ENCODE measurements around the gene UBA1.

UBA1 gene

GRCh38 chrX:47214435-47215077 lies 20.9 kb downstream of the UBA1 start:
- DNase-seq = no peak

- DNase-seq = no peak
Measured at GRCh38 chrX:47215291-47215900, 21.8 kb downstream of the UBA1 start.

- DNase-seq = no peak
Measured at GRCh38 chrX:47216393-47216925, 22.8 kb downstream of the UBA1 start.

- DNase-seq = no peak
Measured at GRCh38 chrX:47217121-47217851, 23.7 kb downstream of the UBA1 start.

GRCh38 chrX:47217852-47218279 lies 24.2 kb downstream of the UBA1 start:
- peak; percentile 83 to 100 (median 88) for DNase-seq

- peak; percentile 38 to 73 (median 58) for DNase-seq
Measured at GRCh38 chrX:47218280-47218919, 24.8 kb downstream of the UBA1 start, which contains the start of gene CDK16. CDK16 (plus strand) TSS chrX:47218681; CDS start chrX:47223558, 4,877 bp downstream.

GRCh38 chrX:47218920-47219815 lies 25.5 kb downstream of the UBA1 start:
- peak in 2 of 4 experiments; percentile 4 to 49 for DNase-seq

- no peak for DNase-seq
Measured at GRCh38 chrX:47221756-47222155, 28.1 kb downstream of the UBA1 start.

- DNase-seq = no peak
Measured at GRCh38 chrX:47222751-47223350, 29.2 kb downstream of the UBA1 start.

- DNase-seq = no peak
Measured at GRCh38 chrX:47223476-47224250, 30.0 kb downstream of the UBA1 start.

GRCh38 chrX:47224266-47224895 lies 30.8 kb downstream of the UBA1 start:
- DNase-seq = no peak

- no peak for DNase-seq
Measured at GRCh38 chrX:47224896-47225290, 31.3 kb downstream of the UBA1 start.

- DNase-seq = no peak
Measured at GRCh38 chrX:47226071-47226470, 32.4 kb downstream of the UBA1 start.

- no peak for DNase-seq
Measured at GRCh38 chrX:47226531-47227333, 33.1 kb downstream of the UBA1 start.

GRCh38 chrX:47227334-47227583 lies 33.6 kb downstream of the UBA1 start:
- no peak for DNase-seq

- DNase-seq = no peak
Measured at GRCh38 chrX:47228550-47229270, 35.1 kb downstream of the UBA1 start.

- no peak for DNase-seq
Measured at GRCh38 chrX:47229427-47229826, 35.8 kb downstream of the UBA1 start.

GRCh38 chrX:47230136-47230868 lies 36.7 kb downstream of the UBA1 start:
- DNase-seq = no peak

Data from activated naive CD4-positive, alpha-beta T cell (primary cell).